Thyroid gland (tissue), 4 donors: ENCODE measurements around the gene OBSL1. TPM values are rescaled to one million over a fixed set of nuclear protein-coding genes. Genes with fewer than 3 reads are reported as not detected.

Source experiments
- DNase-seq, 2 donors: peaks; one replicate each; pipeline ENCODE4 v3.0.0-alpha.2; 2019
- H3K27ac ChIP-seq, 3 donors: fragments of 200-600 bp; sonication (generic); 1 replicate in 2 of 3; 2 replicates in 1 of 3; pipeline ENCODE4 v1.5.1; 2016 to 2019; ENCODE audit warnings: mild to moderate bottlenecking in 1 of 3, moderate library complexity in 1 of 3
- H3K27me3 ChIP-seq: fragments of 200-600 bp; sonication (generic); one replicate; pipeline ENCODE4 v1.5.1; 2019
- H3K36me3 ChIP-seq, 2 donors: fragments of 200-600 bp; sonication (generic); one replicate each; pipeline ENCODE4 v1.5.1; 2016 to 2019
- H3K4me1 ChIP-seq, 2 donors: fragments of 200-600 bp; sonication (generic); one replicate each; pipeline ENCODE4 v1.5.1; 2017 to 2019
- H3K4me3 ChIP-seq, 3 donors: fragments of 200-600 bp; sonication (generic); replicated peaks in 1 of 3; 1 replicate in 2 of 3; 2 replicates in 1 of 3; pipeline ENCODE4 v1.5.1; 2016; ENCODE audit warnings: mild to moderate bottlenecking in 1 of 3
- H3K9me3 ChIP-seq: fragments of 200-600 bp; sonication (generic); one replicate; pipeline ENCODE4 v1.5.1; 2017
- CTCF ChIP-seq, 6 experiments: fragments of 200-600 bp in 3 of 6; fragments of 450-650 bp in 3 of 6; sonication (generic) in 3 of 6; IDR thresholded peaks; one replicate each; pipeline ENCODE4 v1.5.1; 2016 to 2019; ENCODE audit warnings: antibody characterized with exemption in 6 of 6, mild to moderate bottlenecking in 2 of 6, inconsistent platforms in 1 of 6, moderate library complexity in 1 of 6
- POLR2A ChIP-seq, 2 donors: fragments of 450-650 bp; IDR thresholded peaks; one replicate each; pipeline ENCODE4 v1.6.1; 2017; ENCODE audit warnings: antibody characterized with exemption in 2 of 2, mild to moderate bottlenecking in 2 of 2, moderate library complexity in 1 of 2
- WGBS, 2 donors: methylation state at CpG; one replicate each; pipeline ENCODE4 v1.1.5; 2017; 5-methylcytosine and 5-hydroxymethylcytosine counted together
- intact Hi-C: fragments of 100-400 bp; cut with DNase I; formaldehyde crosslinking; loops from one replicate; pipeline ENCODE4 v1.15.1; 2023
- total RNA-seq, 4 donors: library from RNA; depleted of rRNA; stranded (reverse); fragments of >200 nt; gene quantifications; one replicate each; pipeline ENCODE4 v1.2.3, GENCODE V29; 2016

Gene OBSL1
- total RNA-seq, 4 donors from 2014 or later = 142 to 200 (median 170) TPM

- Histone ChIP-seq H3K36me3 (no peaks in the 10 kb centered on the region), H3K9me3 (no peaks in the 10 kb centered on the region), H3K4me3 (no peak overlapping the region), H3K27ac (no peak overlapping the region), H3K27me3 (peaks cover 18% of the 10 kb centered on the region), H3K4me1 (peaks cover 10 to 16% of the 10 kb centered on the region in 2 donors)
- TF ChIP-seq POLR2A (IDR thresholded peaks at IDR 0.05) = no peak
- TF ChIP-seq CTCF (IDR thresholded peaks at IDR 0.05) = no peak
- intact Hi-C loops = no loop called here
- DNase-seq = no peak
- WGBS, 2 donors = 4 to 5% methylated on average over 37 to 48 of the region's 70 CpGs
These were observed 49.0 kb downstream of the OBSL1 start for GRCh38 chr2:219522111-219523030.

GRCh38 chr2:219521066-219521880 is 50.1 kb downstream of the OBSL1 start:
- DNase-seq = peak; percentile 13 to 40
- Histone ChIP-seq H3K4me1 (peaks cover 10 to 16% of the 10 kb centered on the region in 2 donors), H3K27me3 (peaks cover 18% of the 10 kb centered on the region), H3K36me3 (no peaks in the 10 kb centered on the region), H3K9me3 (no peaks in the 10 kb centered on the region), H3K4me3 (no peak overlapping the region), H3K27ac (no peak overlapping the region)
- intact Hi-C loops = no loop called here
- TF ChIP-seq CTCF (IDR thresholded peaks at IDR 0.05) (peak in 4 of 6 experiments; percentile 14 to 47 (median 33)), POLR2A (IDR thresholded peaks at IDR 0.05) (no peak)
- WGBS, 2 donors = 10 to 14% methylated on average over 13 to 14 of the region's 14 CpGs

- 77 to 83% methylated on average over 8 of the region's 8 CpGs for WGBS, 2 donors
- H3K4me1 ChIP-seq = peaks cover 10 to 16% of the 10 kb centered on the region in 2 donors
- H3K36me3 ChIP-seq = no peaks in the 10 kb centered on the region
- DNase-seq = no peak
- H3K4me3 ChIP-seq = no peak overlapping the region
- H3K27me3 ChIP-seq = peaks cover 18% of the 10 kb centered on the region
- TF ChIP-seq POLR2A (IDR thresholded peaks at IDR 0.05) = no peak
- TF ChIP-seq CTCF (IDR thresholded peaks at IDR 0.05) = no peak
- H3K9me3 ChIP-seq = no peaks in the 10 kb centered on the region
- no peak overlapping the region for H3K27ac ChIP-seq
- intact Hi-C loops = no loop called here
These were observed 51.3 kb downstream of the OBSL1 start for GRCh38 chr2:219520079-219520478.

- Histone ChIP-seq H3K36me3 (no peaks in the 10 kb centered on the region), H3K27ac (no peak overlapping the region), H3K27me3 (peaks cover 18% of the 10 kb centered on the region), H3K4me3 (no peak overlapping the region), H3K4me1 (peaks cover 10 to 16% of the 10 kb centered on the region in 2 donors), H3K9me3 (no peaks in the 10 kb centered on the region)
- no peak for DNase-seq
- intact Hi-C loops = no loop called here
- no peak for TF ChIP-seq POLR2A (IDR thresholded peaks at IDR 0.05)
- no peak for TF ChIP-seq CTCF (IDR thresholded peaks at IDR 0.05)
- WGBS, 2 donors = 87 to 90% methylated on average over 9 of the region's 9 CpGs
These were observed 51.8 kb downstream of the OBSL1 start for GRCh38 chr2:219519526-219519916.
